HTR-8/SVneo (cell line): Measurements from ENCODE around the gene MAST1.

Experiments
- DNase-seq: peaks from one replicate; pipeline ENCODE4 v3.0.0; 2011; ENCODE audit warnings: low spot score, mixed read lengths; ENCODE audit not compliant: insufficient read length
- FAIRE-seq: peaks from 2 replicates; lab custom pipeline; 2011; peaks lifted over from hg19 to GRCh38; lab: Jason Lieb, UNC

MAST1 gene

DNA sequence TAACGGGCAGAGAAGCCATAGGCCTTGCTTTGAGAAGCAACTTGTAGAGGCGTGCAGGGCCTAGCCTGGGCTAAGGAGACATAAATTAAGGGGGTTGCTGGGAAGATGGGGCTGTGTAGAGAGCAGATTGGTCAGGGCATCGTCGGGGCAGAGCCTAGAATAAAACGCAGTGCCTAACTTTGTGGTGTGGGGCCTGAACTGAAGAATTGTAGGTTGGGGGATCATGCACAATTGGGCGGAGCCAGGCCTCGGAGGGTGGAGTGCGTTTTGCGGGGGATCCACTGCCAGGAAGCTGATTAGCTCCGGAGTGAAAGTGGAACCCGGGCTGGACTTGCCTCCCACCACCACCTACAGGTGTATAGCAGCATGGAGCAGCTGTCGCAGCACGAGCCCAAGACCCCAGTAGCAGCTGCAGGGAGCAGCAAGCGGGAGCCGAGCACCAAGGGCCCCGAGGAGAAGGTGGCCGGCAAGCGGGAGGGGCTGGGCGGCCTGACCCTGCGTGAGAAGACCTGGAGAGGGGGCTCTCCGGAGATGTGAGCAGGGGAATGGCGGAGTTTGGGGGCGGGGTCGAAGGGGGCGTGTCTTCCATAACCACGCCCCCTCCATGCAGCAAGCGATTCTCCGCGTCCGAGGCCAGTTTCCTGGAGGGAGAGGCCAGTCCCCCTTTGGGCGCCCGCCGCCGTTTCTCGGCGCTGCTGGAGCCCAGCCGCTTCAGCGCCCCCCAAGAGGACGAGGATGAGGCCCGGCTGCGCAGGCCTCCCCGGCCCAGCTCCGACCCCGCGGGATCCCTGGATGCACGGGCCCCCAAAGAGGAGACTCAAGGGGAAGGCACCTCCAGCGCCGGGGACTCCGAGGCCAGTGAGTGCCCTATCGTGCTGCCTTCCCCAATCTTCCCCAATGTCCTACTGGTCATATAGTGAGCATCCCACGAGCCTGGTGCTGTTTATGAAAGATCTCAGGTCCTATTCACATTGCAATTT, 29.1 kb downstream of the MAST1 start:
- DNase-seq = peak; percentile 73
- FAIRE-seq = peak; percentile 51

GRCh38 chr19:12868540-12869112, 30.3 kb downstream of the MAST1 start:
- no peak for DNase-seq
- FAIRE-seq = peak; percentile 72

- no peak for FAIRE-seq
- DNase-seq = no peak
These were observed 33.4 kb downstream of the MAST1 start for GRCh38 chr19:12871681-12872080.

DNA sequence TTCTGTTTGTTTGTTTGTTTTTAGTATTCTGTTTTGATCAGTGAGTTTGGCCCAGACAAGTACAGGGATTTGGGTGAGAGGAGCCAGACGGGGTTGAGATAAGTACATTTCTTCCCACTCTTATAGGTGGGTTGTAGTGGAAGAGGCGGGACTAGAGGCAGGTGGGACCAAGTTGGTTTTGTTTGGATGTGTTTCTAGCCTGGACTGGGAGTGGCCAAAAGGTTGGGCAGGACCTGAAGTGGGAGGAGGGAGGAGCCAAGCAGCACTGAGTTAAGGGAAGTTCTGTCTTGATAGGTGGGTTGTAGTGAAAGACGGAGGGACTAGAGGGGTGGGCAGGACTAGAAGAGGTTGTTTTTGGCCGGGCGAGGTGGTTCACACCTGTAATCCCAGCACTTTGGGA, 33.9 kb downstream of the MAST1 start:
- DNase-seq (no peak), FAIRE-seq (no peak)

DNA sequence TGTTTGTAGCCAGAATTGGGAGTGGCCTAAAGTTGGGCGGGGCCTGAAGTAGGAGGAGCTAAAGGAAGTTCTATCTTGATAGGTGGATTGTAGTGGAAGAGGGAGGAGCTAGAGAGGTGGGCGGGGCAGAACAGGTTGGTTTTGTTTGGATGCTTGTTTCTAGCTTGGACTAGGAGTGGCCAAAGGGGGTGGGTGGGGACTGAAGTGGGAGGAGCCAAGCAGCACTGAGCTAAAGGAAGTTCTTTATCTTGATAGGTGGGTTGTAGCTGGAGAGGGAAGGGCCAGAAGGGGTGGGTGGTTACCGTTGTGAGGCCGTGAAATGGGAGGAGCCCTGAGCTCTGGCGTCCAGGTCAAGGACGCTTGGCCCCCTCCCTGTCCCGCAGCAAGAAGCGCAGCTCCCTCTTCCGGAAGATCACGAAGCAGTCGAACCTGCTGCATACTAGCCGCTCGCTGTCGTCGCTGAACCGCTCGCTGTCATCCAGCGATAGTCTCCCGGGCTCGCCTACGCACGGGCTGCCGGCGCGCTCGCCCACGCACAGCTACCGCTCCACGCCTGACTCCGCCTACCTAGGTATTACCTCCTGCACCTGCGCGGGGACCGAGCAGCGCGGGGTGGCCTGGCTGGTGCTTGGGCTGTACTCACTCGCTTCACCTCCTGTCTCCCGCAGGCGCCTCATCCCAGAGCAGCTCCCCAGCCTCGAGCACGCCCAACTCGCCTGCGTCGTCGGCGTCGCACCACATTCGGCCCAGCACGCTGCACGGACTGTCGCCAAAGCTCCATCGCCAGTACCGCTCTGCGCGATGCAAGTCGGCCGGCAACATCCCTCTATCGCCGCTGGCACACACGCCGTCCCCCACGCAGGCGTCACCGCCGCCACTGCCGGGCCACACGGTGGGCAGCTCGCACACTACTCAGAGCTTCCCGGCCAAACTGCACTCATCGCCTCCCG, 34.9 kb downstream of the MAST1 start:
- DNase-seq (no peak), FAIRE-seq (no peak)

DNA sequence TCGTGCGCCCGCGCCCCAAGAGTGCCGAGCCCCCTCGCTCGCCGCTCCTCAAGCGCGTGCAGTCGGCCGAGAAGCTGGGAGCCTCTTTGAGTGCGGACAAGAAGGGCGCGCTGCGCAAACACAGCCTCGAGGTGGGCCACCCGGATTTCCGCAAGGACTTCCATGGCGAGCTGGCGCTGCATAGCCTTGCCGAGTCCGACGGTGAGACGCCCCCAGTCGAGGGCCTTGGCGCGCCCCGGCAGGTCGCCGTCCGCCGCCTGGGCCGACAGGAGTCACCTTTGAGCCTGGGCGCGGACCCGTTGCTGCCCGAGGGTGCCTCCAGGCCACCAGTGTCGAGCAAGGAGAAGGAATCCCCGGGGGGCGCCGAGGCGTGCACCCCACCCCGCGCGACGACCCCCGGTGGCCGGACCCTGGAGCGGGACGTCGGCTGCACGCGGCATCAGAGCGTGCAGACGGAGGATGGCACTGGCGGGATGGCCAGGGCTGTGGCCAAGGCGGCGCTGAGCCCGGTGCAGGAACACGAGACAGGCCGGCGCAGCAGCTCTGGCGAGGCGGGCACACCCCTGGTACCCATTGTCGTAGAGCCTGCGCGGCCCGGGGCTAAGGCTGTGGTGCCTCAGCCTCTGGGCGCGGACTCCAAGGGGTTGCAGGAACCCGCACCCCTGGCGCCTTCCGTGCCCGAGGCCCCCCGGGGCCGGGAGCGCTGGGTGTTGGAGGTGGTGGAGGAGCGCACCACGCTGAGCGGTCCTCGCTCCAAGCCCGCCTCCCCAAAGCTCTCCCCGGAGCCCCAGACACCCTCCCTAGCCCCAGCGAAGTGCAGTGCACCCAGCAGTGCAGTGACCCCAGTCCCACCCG, 35.8 kb downstream of the MAST1 start:
- DNase-seq = no peak
- FAIRE-seq = no peak

DNA sequence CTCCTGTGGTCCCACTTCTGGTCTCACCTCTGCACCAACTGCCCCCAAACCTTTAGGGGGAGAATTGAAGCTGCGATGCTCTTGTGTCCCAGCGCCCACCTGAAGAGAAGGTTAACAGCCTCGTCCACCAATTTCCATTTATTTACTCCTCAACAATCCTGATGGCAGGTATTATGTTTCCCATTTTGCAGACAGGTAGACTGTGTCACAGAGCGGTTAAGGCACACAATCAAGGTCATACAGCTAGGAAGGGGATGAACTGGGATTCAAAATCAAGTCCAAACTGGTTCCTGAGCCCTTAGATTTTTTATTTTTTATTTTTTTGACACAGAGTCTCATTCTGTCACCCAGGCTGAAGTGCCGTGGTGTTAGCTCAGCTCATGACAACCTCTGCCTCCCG, 36.8 kb downstream of the MAST1 start:
- DNase-seq (no peak), FAIRE-seq (no peak)

DNA sequence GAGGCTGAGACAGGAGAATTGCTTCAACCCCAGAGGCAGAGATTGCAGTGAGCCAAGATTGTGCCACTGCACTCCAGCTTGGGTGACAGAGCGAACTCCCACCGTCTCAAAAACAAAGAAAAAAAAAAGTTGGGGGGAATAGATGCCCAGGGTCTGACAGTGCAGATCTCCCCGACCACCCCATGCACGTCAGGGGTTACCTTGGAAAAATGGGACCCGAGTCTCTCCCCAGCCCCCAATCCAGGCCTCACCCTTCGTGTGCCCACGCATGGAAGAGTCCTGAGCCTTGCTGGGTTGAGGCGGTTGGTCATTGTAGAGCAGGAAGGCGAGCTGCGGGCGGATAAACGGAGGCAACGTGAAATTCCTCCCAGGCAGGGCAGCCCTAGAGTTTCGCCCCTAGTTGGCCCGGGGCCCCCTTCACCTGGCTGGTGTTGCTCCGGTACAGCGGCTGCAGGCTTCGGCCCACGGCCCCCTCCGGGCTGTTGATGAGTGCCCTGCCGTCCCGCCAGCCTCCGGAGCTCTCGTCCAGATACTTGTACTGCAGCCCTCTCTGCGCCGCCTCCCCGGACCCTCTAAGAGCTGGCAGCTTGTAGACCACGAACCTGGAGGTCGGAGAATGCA, 42.3 kb downstream of the MAST1 start:
- DNase-seq = no peak
- no peak for FAIRE-seq

DNA sequence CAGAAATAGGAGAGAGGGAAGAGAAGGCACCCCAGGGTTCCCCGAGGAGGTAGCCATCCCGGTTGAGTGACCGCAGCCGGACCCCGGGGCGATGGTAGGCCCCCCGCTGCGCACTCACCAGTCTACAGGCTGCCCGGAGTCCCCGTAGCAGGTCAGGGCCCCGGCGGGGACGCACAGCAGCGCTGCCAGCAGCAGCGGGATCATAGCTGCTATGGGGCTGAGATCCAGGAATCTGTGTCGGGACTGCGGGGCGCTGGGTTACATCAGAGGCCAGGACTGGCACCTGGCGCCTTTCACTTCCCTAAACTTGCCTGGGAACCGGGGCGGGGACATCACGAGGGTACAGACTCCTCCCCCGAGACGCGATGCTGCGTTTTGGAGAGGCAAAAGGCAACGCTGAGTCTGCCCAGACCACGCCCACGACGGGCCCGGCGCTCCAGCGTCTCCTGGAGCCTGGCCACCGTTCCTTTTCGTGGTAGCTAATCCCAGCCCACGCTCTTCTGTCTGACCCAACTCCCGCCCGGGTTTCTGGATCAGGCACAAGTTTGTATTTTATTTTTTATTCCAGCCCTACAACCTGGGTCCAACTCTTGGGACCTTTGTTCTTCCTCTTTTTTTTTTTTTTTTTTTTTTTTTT, 43.0 kb downstream of the MAST1 start, which contains the start of gene DNASE2:
DNASE2 (minus strand) TSS at position 278 of the 637 bp plus-strand sequence; CDS start at position 204, 74 bp downstream.
- FAIRE-seq (peak; percentile 36), DNase-seq (peak; percentile 97)

DNA sequence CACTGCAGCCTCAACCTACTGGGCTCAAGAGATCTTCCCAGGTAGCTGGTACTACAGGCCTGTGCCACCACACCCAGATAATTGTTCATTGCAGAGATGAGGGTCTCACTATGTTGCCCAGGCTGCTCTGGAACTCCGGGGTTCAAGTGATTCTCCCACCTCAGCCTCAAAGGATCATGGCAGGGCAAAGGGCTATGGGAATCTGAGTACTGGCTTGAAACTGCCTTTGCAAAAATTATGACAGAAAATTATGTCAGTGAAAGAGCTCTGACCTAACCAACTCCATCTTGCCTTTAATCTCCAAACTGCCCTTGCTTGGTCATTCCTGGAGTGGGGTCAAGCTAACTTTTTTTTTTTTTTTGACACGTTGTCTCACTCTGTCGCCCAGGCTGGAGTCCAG, 44.3 kb downstream of the MAST1 start:
- no peak for FAIRE-seq

GRCh38 chr19:12884202-12884601, 45.9 kb downstream of the MAST1 start:
- FAIRE-seq (no peak), DNase-seq (no peak)

More for the DNA sequence above, 44.3 kb downstream of the MAST1 start:
- DNase-seq = no peak

GRCh38 chr19:12884627-12884925, 46.3 kb downstream of the MAST1 start:
- DNase-seq (no peak), FAIRE-seq (no peak)

- FAIRE-seq = no peak
- DNase-seq = no peak
These were observed 46.8 kb downstream of the MAST1 start for GRCh38 chr19:12884926-12885748.

DNA sequence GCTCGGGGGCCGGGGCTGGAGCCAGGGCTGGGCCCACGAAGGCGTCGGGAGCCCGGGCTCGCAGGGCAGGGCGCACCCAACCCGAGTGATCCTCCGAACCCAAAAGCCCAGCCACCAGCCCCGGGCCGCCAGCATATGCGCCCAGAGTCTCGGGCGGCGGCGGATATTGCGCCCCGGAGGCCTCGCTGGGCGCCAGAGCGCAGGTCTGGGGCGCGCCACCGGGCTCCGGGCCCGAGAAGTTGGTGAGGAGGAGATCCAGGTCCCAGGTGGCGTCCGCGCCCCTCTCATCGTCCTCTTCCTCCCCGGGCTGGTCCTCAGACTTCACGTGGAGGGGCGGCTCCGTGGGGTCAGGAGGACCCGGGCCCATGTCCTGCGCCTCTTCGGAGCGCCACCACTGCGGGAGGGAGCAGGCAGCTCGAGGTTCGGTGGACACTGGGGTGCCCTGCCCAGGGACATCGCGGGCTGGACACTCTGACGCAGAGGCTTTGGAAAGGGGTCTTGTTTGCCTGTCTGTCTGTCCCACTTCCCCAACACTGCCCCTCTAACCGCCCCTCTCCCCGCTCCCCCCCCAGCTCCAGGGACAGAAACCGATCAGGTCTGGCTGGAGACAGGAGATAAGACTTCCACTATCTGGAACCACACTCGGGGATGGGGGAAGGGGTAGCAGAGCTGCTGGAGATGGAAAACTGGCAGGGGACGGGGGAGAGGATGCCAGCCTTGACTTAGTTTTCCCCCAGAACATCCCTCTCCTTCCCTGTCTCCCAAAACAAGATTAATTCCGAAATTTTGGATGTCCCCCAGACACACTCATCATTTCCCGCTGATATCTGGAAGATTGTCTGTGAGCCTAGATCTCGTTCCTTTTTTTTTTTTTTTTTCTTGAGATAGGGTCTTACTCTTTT, 47.7 kb downstream of the MAST1 start:
- FAIRE-seq (no peak), DNase-seq (no peak)

GRCh38 chr19:12886651-12886968, 48.3 kb downstream of the MAST1 start:
- FAIRE-seq (no peak), DNase-seq (no peak)

DNA sequence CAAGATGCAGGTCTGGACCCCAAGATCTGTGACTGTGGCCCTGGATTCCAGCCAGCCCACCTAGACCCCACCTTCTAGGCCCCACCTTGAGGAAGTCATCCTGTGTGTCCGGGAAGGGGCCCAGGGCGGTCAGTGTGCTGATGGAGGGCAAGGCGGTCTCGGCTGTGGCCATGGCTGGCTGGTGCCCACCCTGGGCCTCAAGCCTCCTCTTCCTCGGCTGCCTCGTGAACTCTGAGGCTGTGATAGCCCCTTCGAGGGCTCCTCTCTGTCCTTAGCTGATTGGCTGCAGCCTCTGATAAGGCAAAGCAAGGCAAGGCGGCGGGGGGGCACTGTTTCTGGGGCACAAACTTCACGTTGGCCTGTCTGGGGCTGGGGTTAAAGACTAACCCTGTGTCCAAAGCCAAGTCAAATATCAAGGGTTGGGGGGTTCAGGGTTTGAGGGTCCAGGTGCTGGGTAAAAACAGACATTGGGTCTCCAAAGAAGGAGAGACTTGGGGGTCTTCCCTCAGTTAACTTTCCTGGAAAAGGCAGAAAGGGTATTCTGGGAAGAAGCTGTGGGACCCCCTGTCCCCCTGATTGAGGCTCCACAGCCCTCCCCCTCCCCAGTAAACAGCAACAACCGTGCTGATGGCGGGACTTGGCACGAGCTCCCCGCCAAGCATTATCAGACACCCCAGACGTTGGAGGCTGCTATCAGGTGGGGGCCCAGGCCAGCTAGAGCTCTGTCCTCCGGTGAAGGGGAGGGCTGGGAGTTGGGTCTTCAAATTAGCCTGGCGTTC, 48.8 kb downstream of the MAST1 start, which contains the start of gene KLF1:
KLF1 (minus strand) TSS at position 233 of the 779 bp plus-strand sequence; CDS start at position 172, 61 bp downstream.
- FAIRE-seq = no peak
- DNase-seq = no peak
